Measurements from ENCODE around the gene TCP11X2.
"Not testable (repeated sequence)": the region's sequence is repeated elsewhere in the genome, so short reads cannot be mapped to it uniquely, and the experiment has no call there.

TCP11X2 gene

GRCh38 chrX:102471762-102472220 lies at the start of gene TCP11X2:
TCP11X2 (minus strand) TSS chrX:102471812.
- in situ Hi-C loops (cut with HindIII; ENCODE audit: low sequenced_read_pairs), result not testable (repeated sequence)

- in situ Hi-C loops (cut with HindIII; ENCODE audit: low sequenced_read_pairs), result no loop called here
Measured at GRCh38 chrX:102517326-102517725, 45.7 kb upstream of the TCP11X2 start.

GRCh38 chrX:102515975-102516941 lies 44.6 kb upstream of the TCP11X2 start, which contains the start of gene TMSB15A:
TMSB15A (minus strand) TSS chrX:102516739.
- in situ Hi-C loops (cut with HindIII; ENCODE audit: low sequenced_read_pairs), result no loop called here

- in situ Hi-C loops (cut with HindIII; ENCODE audit: low sequenced_read_pairs), result no loop called here
Measured at GRCh38 chrX:102514536-102514935, 42.9 kb upstream of the TCP11X2 start.

- in situ Hi-C loops (cut with HindIII; ENCODE audit: low sequenced_read_pairs), result no loop called here
Measured at GRCh38 chrX:102498732-102499131, 27.1 kb upstream of the TCP11X2 start.

GRCh38 chrX:102491766-102492165 lies 20.2 kb upstream of the TCP11X2 start:
- in situ Hi-C loops (cut with HindIII; ENCODE audit: low sequenced_read_pairs), result no loop called here

GRCh38 chrX:102478765-102479164 lies 7.2 kb upstream of the TCP11X2 start:
- in situ Hi-C loops (cut with HindIII; ENCODE audit: low sequenced_read_pairs), result not testable (repeated sequence)

- in situ Hi-C loops (cut with HindIII; ENCODE audit: low sequenced_read_pairs), result not testable (repeated sequence)
Measured at GRCh38 chrX:102470215-102470614, 1.4 kb downstream of the TCP11X2 start.

GRCh38 chrX:102458615-102459014 lies 13.0 kb downstream of the TCP11X2 start:
- in situ Hi-C loops (cut with HindIII; ENCODE audit: low sequenced_read_pairs), result not testable (repeated sequence)

- in situ Hi-C loops (cut with HindIII; ENCODE audit: low sequenced_read_pairs), result not testable (repeated sequence)
Measured at GRCh38 chrX:102439908-102440307, 31.7 kb downstream of the TCP11X2 start, which contains the start of gene NXF2B. NXF2B (minus strand) TSS chrX:102440008; CDS start chrX:102380036, 59,972 bp downstream.

- in situ Hi-C loops (cut with HindIII; ENCODE audit: low sequenced_read_pairs), result not testable (repeated sequence)
Measured at GRCh38 chrX:102414493-102414892, 57.1 kb downstream of the TCP11X2 start.
